HCT116 (cell line): ENCODE results near the gene MYH11.

Experiments
- CEBPB ChIP-seq: IDR thresholded peaks from 2 replicates; pipeline ENCODE4 v1.6.1; 2012; ENCODE audit warnings: low read depth
- CTCF ChIP-seq, 3 experiments: fragments of 200-600 bp in 1 of 3; sonication (generic) in 1 of 3; IDR thresholded peaks in 2 of 3; conservative IDR thresholded peaks in 1 of 3; 2 replicates each; pipeline ENCODE4 v1.5.1; 2012 to 2017; ENCODE audit warnings: low read depth in 2 of 3, low read length in 2 of 3, antibody characterized with exemption in 1 of 3, borderline replicate concordance in 1 of 3, control low read depth in 1 of 3, mild to moderate bottlenecking in 1 of 3, mixed read lengths in 1 of 3, mixed run types in 1 of 3, moderate library complexity in 1 of 3; ENCODE audit not compliant: insufficient read depth in 1 of 3
- EZH2phosphoT487 ChIP-seq: fragments of 200-600 bp; IDR thresholded peaks from 2 replicates; pipeline ENCODE4 v1.6.1; 2018; ENCODE audit warnings: antibody characterized with exemption, borderline replicate concordance
- MAX ChIP-seq: IDR thresholded peaks from 2 replicates; pipeline ENCODE4 v1.6.1; 2012
- POLR2A ChIP-seq: IDR thresholded peaks from 2 replicates; pipeline ENCODE4 v1.7.0; 2011; ENCODE audit warnings: borderline replicate concordance; ENCODE audit not compliant: insufficient read depth, insufficient read length; ENCODE audit errors: extremely low read depth
- POLR2AphosphoS5 ChIP-seq: IDR thresholded peaks from 2 replicates; pipeline ENCODE4 v1.6.1; 2011; ENCODE audit warnings: mild to moderate bottlenecking, low read depth, low read length, moderate library complexity
- SIN3A ChIP-seq: IDR thresholded peaks from 2 replicates; pipeline ENCODE4 v1.6.1; 2012; ENCODE audit warnings: low read depth
- SP1 ChIP-seq: IDR thresholded peaks from 2 replicates; pipeline ENCODE4 v1.6.1; 2012; ENCODE audit warnings: low read depth
- TF ChIP-seq, protein P1 (sequence below): IDR thresholded peaks from 2 replicates; pipeline ENCODE4 v1.6.1; 2011; ENCODE audit warnings: mild to moderate bottlenecking, low read length, moderate library complexity; ENCODE audit not compliant: insufficient replicate concordance; ENCODE audit errors: extremely low read depth
- TF ChIP-seq, protein P2 (sequence below): IDR thresholded peaks from 2 replicates; pipeline ENCODE4 v1.6.1; 2012; ENCODE audit warnings: low read depth

- TF ChIP-seq CTCF (IDR thresholded peaks at IDR 0.05 in 2 of 3, conservative IDR thresholded peaks at IDR 0.05 in 1 of 3; ENCODE audit: borderline replicate concordance in 1 of 3, insufficient read depth in 1 of 3, low read depth in 2 of 3, low read length in 2 of 3): no peak
- TF ChIP-seq POLR2A: no peak
- TF ChIP-seq POLR2AphosphoS5: 0 out of 2 replicates have a peak, but pooled peaks have one; percentile 34
- TF ChIP-seq, protein P1, sequence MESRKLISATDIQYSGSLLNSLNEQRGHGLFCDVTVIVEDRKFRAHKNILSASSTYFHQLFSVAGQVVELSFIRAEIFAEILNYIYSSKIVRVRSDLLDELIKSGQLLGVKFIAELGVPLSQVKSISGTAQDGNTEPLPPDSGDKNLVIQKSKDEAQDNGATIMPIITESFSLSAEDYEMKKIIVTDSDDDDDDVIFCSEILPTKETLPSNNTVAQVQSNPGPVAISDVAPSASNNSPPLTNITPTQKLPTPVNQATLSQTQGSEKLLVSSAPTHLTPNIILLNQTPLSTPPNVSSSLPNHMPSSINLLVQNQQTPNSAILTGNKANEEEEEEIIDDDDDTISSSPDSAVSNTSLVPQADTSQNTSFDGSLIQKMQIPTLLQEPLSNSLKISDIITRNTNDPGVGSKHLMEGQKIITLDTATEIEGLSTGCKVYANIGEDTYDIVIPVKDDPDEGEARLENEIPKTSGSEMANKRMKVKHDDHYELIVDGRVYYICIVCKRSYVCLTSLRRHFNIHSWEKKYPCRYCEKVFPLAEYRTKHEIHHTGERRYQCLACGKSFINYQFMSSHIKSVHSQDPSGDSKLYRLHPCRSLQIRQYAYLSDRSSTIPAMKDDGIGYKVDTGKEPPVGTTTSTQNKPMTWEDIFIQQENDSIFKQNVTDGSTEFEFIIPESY: no peak
- no peak for TF ChIP-seq MAX
- TF ChIP-seq SIN3A: no peak
- no peak for TF ChIP-seq CEBPB
- TF ChIP-seq, protein P2, sequence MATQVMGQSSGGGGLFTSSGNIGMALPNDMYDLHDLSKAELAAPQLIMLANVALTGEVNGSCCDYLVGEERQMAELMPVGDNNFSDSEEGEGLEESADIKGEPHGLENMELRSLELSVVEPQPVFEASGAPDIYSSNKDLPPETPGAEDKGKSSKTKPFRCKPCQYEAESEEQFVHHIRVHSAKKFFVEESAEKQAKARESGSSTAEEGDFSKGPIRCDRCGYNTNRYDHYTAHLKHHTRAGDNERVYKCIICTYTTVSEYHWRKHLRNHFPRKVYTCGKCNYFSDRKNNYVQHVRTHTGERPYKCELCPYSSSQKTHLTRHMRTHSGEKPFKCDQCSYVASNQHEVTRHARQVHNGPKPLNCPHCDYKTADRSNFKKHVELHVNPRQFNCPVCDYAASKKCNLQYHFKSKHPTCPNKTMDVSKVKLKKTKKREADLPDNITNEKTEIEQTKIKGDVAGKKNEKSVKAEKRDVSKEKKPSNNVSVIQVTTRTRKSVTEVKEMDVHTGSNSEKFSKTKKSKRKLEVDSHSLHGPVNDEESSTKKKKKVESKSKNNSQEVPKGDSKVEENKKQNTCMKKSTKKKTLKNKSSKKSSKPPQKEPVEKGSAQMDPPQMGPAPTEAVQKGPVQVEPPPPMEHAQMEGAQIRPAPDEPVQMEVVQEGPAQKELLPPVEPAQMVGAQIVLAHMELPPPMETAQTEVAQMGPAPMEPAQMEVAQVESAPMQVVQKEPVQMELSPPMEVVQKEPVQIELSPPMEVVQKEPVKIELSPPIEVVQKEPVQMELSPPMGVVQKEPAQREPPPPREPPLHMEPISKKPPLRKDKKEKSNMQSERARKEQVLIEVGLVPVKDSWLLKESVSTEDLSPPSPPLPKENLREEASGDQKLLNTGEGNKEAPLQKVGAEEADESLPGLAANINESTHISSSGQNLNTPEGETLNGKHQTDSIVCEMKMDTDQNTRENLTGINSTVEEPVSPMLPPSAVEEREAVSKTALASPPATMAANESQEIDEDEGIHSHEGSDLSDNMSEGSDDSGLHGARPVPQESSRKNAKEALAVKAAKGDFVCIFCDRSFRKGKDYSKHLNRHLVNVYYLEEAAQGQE: no peak
- no peak for TF ChIP-seq EZH2phosphoT487
- no peak for TF ChIP-seq SP1
Measured at GRCh38 chr16:15729152-15729551, 127.7 kb downstream of the MYH11 start.
